ENCODE results near the gene PAFAH2. TPM values are rescaled to one million over a fixed set of nuclear protein-coding genes. Genes with fewer than 3 reads are reported as not detected.

The PAFAH2 gene
- total and polyA plus RNA-seq, 2 donors from 2014 or later, result 21.0 to 23.5 TPM

DNA sequence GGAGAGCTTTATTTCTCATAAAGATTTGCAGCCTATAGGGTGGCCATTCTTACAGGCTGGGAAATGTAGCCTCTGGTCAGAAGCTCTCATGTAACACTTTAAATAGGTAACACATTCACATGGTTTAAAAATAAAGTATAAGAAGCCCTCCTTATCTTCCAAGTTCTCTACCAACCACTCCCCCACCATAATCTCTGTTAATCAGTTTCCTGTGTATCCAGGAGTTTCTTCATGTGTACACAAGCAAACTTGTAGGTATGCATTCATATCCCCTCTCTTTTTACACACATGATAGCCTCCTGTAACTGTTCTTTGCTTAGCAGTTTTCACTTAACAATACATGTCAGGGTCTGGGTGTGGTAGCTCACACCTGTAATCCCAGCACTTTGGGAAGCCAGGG is 86.7 kb downstream of the PAFAH2 start:
- no peak for FAIRE-seq
- H3K36me3 ChIP-seq (ENCODE audit: control insufficient read depth in 2 of 3, insufficient read depth in 3 of 3, low read length in 3 of 3), result no peaks in the 10 kb centered on the region
- H3K27ac ChIP-seq (ENCODE audit: low read depth in 2 of 2, low read length in 2 of 2), result no peak overlapping the region
- no peak for DNase-seq
- no peaks in the 10 kb centered on the region for H3K27me3 ChIP-seq (ENCODE audit: control insufficient read depth, insufficient read depth, low read length)
- TF ChIP-seq, protein P1, sequence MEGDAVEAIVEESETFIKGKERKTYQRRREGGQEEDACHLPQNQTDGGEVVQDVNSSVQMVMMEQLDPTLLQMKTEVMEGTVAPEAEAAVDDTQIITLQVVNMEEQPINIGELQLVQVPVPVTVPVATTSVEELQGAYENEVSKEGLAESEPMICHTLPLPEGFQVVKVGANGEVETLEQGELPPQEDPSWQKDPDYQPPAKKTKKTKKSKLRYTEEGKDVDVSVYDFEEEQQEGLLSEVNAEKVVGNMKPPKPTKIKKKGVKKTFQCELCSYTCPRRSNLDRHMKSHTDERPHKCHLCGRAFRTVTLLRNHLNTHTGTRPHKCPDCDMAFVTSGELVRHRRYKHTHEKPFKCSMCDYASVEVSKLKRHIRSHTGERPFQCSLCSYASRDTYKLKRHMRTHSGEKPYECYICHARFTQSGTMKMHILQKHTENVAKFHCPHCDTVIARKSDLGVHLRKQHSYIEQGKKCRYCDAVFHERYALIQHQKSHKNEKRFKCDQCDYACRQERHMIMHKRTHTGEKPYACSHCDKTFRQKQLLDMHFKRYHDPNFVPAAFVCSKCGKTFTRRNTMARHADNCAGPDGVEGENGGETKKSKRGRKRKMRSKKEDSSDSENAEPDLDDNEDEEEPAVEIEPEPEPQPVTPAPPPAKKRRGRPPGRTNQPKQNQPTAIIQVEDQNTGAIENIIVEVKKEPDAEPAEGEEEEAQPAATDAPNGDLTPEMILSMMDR (IDR thresholded peaks at IDR 0.05; ENCODE audit: borderline replicate concordance, extremely low read depth, insufficient read depth), result no peak
- peaks cover 0 to 6% (median 0%) of the 10 kb centered on the region in 3 donors for H3K4me1 ChIP-seq (ENCODE audit: control insufficient read depth in 2 of 3, insufficient read depth in 2 of 3, low read depth in 1 of 3, low read length in 3 of 3)
- no peak overlapping the region for H3K9ac ChIP-seq (ENCODE audit: low read length in 3 of 3)
- intact Hi-C loops (cut with DNase I), result no loop called here
- H3K9me3 ChIP-seq (ENCODE audit: control insufficient read depth in 2 of 3, insufficient read depth in 1 of 3, low read length in 3 of 3), result no peaks in the 10 kb centered on the region
- H3K4me3 ChIP-seq (ENCODE audit: low read length in 3 of 3), result no peak overlapping the region

Other genes starting within 250 kb of the PAFAH2 start
- 116 TPM for gene SELENON, start 197.9 kb downstream of the PAFAH2 start, total RNA-seq
- 69.3 TPM for gene SELENON, start 197.9 kb downstream of the PAFAH2 start, polyA plus RNA-seq (ENCODE audit: insufficient read depth, low read depth, low replicate concordance)
- 66.6 TPM for gene MTFR1L, start 178.1 kb downstream of the PAFAH2 start, total RNA-seq
- 108 TPM for gene MTFR1L, start 178.1 kb downstream of the PAFAH2 start, polyA plus RNA-seq (ENCODE audit: insufficient read depth, low read depth, low replicate concordance)
- 0.38 TPM for gene AUNIP, start 138.6 kb downstream of the PAFAH2 start, total RNA-seq
- not detected for gene AUNIP, start 138.6 kb downstream of the PAFAH2 start, polyA plus RNA-seq (ENCODE audit: insufficient read depth, low read depth, low replicate concordance)
- gene PAQR7, start 122.4 kb downstream of the PAFAH2 start, total RNA-seq, result 52.0 TPM
- 30.2 TPM for gene PAQR7, start 122.4 kb downstream of the PAFAH2 start, polyA plus RNA-seq (ENCODE audit: insufficient read depth, low read depth, low replicate concordance)
- 50.4 TPM for gene STMN1, start 91.6 kb downstream of the PAFAH2 start, total RNA-seq
- 101 TPM for gene STMN1, start 91.6 kb downstream of the PAFAH2 start, polyA plus RNA-seq (ENCODE audit: insufficient read depth, low read depth, low replicate concordance)
- 0.28 TPM for gene EXTL1, start 23.7 kb upstream of the PAFAH2 start, total RNA-seq
- gene EXTL1, start 23.7 kb upstream of the PAFAH2 start, polyA plus RNA-seq (ENCODE audit: insufficient read depth, low read depth, low replicate concordance), result 0.45 TPM
- 34.4 TPM for gene SLC30A2, start 48.1 kb upstream of the PAFAH2 start, total RNA-seq
- 26.8 TPM for gene SLC30A2, start 48.1 kb upstream of the PAFAH2 start, polyA plus RNA-seq (ENCODE audit: insufficient read depth, low read depth, low replicate concordance)
- 0.82 TPM for gene TRIM63, start 69.6 kb upstream of the PAFAH2 start, total RNA-seq
- gene TRIM63, start 69.6 kb upstream of the PAFAH2 start, polyA plus RNA-seq (ENCODE audit: insufficient read depth, low read depth, low replicate concordance), result 3.3 TPM
- gene PDIK1L, start 113.8 kb upstream of the PAFAH2 start, total RNA-seq, result 13.9 TPM
- gene PDIK1L, start 113.8 kb upstream of the PAFAH2 start, polyA plus RNA-seq (ENCODE audit: insufficient read depth, low read depth, low replicate concordance), result 3.7 TPM
- gene FAM110D, start 161.0 kb upstream of the PAFAH2 start, total RNA-seq, result 8.1 TPM
- gene FAM110D, start 161.0 kb upstream of the PAFAH2 start, polyA plus RNA-seq (ENCODE audit: insufficient read depth, low read depth, low replicate concordance), result 4.2 TPM
- not detected for gene C1orf232, start 170.9 kb upstream of the PAFAH2 start, total RNA-seq
- not detected for gene C1orf232, start 170.9 kb upstream of the PAFAH2 start, polyA plus RNA-seq (ENCODE audit: insufficient read depth, low read depth, low replicate concordance)
- 22.4 TPM for gene ZNF593, start 171.8 kb upstream of the PAFAH2 start, total RNA-seq
- 93.2 TPM for gene ZNF593, start 171.8 kb upstream of the PAFAH2 start, polyA plus RNA-seq (ENCODE audit: insufficient read depth, low read depth, low replicate concordance)
- not detected for gene ZNF593OS, start 173.8 kb upstream of the PAFAH2 start, total RNA-seq
- gene ZNF593OS, start 173.8 kb upstream of the PAFAH2 start, polyA plus RNA-seq (ENCODE audit: insufficient read depth, low read depth, low replicate concordance), result not detected
- gene CNKSR1, start 179.4 kb upstream of the PAFAH2 start, total RNA-seq, result 19.7 TPM
- gene CNKSR1, start 179.4 kb upstream of the PAFAH2 start, polyA plus RNA-seq (ENCODE audit: insufficient read depth, low read depth, low replicate concordance), result 8.8 TPM
- not detected for gene CATSPER4, start 192.5 kb upstream of the PAFAH2 start, total RNA-seq
- gene CATSPER4, start 192.5 kb upstream of the PAFAH2 start, polyA plus RNA-seq (ENCODE audit: insufficient read depth, low read depth, low replicate concordance), result not detected
- 8.5 TPM for gene CEP85, start 236.1 kb upstream of the PAFAH2 start, total RNA-seq
- 8.4 TPM for gene CEP85, start 236.1 kb upstream of the PAFAH2 start, polyA plus RNA-seq (ENCODE audit: insufficient read depth, low read depth, low replicate concordance)

All from kidney (tissue), 14 donors.